GM23248 (cell line): ENCODE measurements around the gene ADAM10. TPM values are rescaled to one million over a fixed set of nuclear protein-coding genes. Genes with fewer than 3 reads are reported as not detected.

Experiments used
- DNase-seq: peaks from one replicate; pipeline ENCODE4 v3.0.0-alpha.2; 2015
- H2AFZ ChIP-seq: fragments of 200-600 bp; sonication (generic); 2 replicates; pipeline ENCODE4 v1.6.1; 2016; ENCODE audit warnings: antibody characterized with exemption
- H3F3A ChIP-seq: fragments of 200-600 bp; sonication (generic); 2 replicates; pipeline ENCODE4 v1.6.1; 2016; ENCODE audit warnings: mild to moderate bottlenecking, antibody characterized with exemption, mixed run types; ENCODE audit not compliant: insufficient read depth
- H3K27ac ChIP-seq: fragments of 200-600 bp; sonication (generic); 2 replicates; pipeline ENCODE4 v1.5.1; 2016; ENCODE audit warnings: mild to moderate bottlenecking
- H3K27me3 ChIP-seq: fragments of 200-600 bp; sonication (generic); replicated peaks from 2 replicates; pipeline ENCODE4 v1.6.1; 2016; ENCODE audit warnings: mild to moderate bottlenecking; ENCODE audit not compliant: insufficient read depth
- H3K36me3 ChIP-seq: fragments of 200-600 bp; sonication (generic); 2 replicates; pipeline ENCODE4 v1.6.1; 2016; ENCODE audit warnings: low read depth, mild to moderate bottlenecking
- H3K4me1 ChIP-seq: fragments of 200-600 bp; sonication (generic); 2 replicates; pipeline ENCODE4 v1.6.1; 2016; ENCODE audit warnings: mild to moderate bottlenecking; ENCODE audit not compliant: insufficient read depth
- H3K4me2 ChIP-seq: fragments of 200-600 bp; sonication (generic); one replicate; pipeline ENCODE4 v1.6.1; 2016; ENCODE audit warnings: mild to moderate bottlenecking; ENCODE audit not compliant: unreplicated experiment
- H3K4me3 ChIP-seq: fragments of 200-600 bp; sonication (generic); 2 replicates; pipeline ENCODE4 v1.5.1; 2016; ENCODE audit warnings: mild to moderate bottlenecking
- H3K79me2 ChIP-seq: fragments of 200-600 bp; sonication (generic); 2 replicates; pipeline ENCODE4 v1.6.1; 2016; ENCODE audit warnings: mild to moderate bottlenecking; ENCODE audit not compliant: insufficient read depth
- H3K9ac ChIP-seq: fragments of 200-600 bp; sonication (generic); 2 replicates; pipeline ENCODE4 v1.6.1; 2016; ENCODE audit warnings: mild to moderate bottlenecking
- H3K9me2 ChIP-seq: fragments of 200-600 bp; sonication (generic); 2 replicates; pipeline ENCODE4 v1.6.1; 2016; ENCODE audit warnings: mixed run types, mild to moderate bottlenecking, moderate library complexity; ENCODE audit not compliant: insufficient read depth
- H3K9me3 ChIP-seq: fragments of 200-600 bp; sonication (generic); one replicate; pipeline ENCODE4 v1.6.1; 2017; ENCODE audit warnings: low read depth
- H4K20me1 ChIP-seq: fragments of 200-600 bp; sonication (generic); 2 replicates; pipeline ENCODE4 v1.6.0; 2016; ENCODE audit not compliant: insufficient read depth
- EZH2 ChIP-seq: fragments of 200-600 bp; sonication (generic); IDR thresholded peaks from 2 replicates; pipeline ENCODE4 v1.6.1; 2018; ENCODE audit warnings: antibody characterized with exemption, mild to moderate bottlenecking; ENCODE audit not compliant: insufficient read depth, poor library complexity, severe bottlenecking
- EZH2phosphoT487 ChIP-seq: fragments of 200-600 bp; sonication (generic); IDR thresholded peaks from 2 replicates; pipeline ENCODE4 v1.6.1; 2018; ENCODE audit warnings: antibody characterized with exemption, moderate library complexity, mild to moderate bottlenecking, low read depth; ENCODE audit not compliant: insufficient read depth
- WGBS, 2 experiments: methylation state at CpG; one replicate each; pipeline ENCODE4 v1.1.6; 2015 to 2017; ENCODE audit warnings: low lambda C conversion rate in 2 of 2, low coverage in 1 of 2; ENCODE audit errors: missing lambda C conversion rate in 2 of 2; 5-methylcytosine and 5-hydroxymethylcytosine counted together
- in situ Hi-C: fragments of 300-500 bp; cut with MboI; formaldehyde crosslinking; loops from 2 replicates; pipeline ENCODE4 v1.15.0; 2020
- polyA plus RNA-seq: library from polyadenylated mRNA; unstranded; fragments of >200 nt; fragmentation: Nextera tagmentation; extraction: Ambion mirVana; gene quantifications from 2 replicates; pipeline ENCODE4 v1.2.1, GENCODE V29; 2016
- total RNA-seq: library from RNA; depleted of rRNA; stranded (reverse); fragments of >200 nt; shearing (Covaris generic); gene quantifications from 2 replicates; pipeline ENCODE4 v1.2.3, GENCODE V29; 2014

ADAM10 gene
- total and polyA plus RNA-seq, 2 experiments from 2014 or later: 171 to 190 TPM

DNA sequence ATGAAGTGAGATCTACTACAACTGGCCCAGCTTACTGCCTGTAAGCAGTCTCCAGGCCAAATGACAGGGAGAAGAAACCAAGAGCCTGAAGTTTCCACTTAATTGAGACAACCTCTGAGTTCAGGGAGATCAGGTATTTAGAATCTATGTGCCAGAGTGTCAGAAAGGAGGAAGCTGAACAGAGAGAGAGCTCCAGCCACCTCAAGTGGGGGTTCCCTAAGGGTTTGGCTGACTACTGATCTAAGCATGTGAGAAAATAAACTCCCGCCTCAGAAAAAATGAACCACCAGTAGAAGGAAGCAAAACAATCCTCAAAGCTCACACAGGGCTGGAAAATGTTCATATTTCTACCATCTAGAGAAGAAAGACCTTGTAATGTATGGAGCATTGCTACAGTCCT is 25.0 kb downstream of the ADAM10 start:
- no peaks in the 10 kb centered on the region for H3K9me2 ChIP-seq
- H3K4me2 ChIP-seq: no peak overlapping the region
- no peaks in the 10 kb centered on the region for H3K27me3 ChIP-seq
- TF ChIP-seq EZH2phosphoT487: no peak
- no peak for TF ChIP-seq EZH2
- H3K36me3 ChIP-seq: no peaks in the 10 kb centered on the region
- H2AFZ ChIP-seq: no peak overlapping the region
- 82 to 87% methylated on average over 1 of the region's 1 CpG for WGBS, 2 experiments
- no peaks in the 10 kb centered on the region for H3F3A ChIP-seq
- 0 out of 2 replicates have a peak, but pooled peaks cover 3% of the 10 kb centered on the region for H4K20me1 ChIP-seq
- H3K9ac ChIP-seq: no peak overlapping the region
- DNase-seq: peak; percentile 44
- peaks cover 27% of the 10 kb centered on the region for H3K4me1 ChIP-seq
- no peaks in the 10 kb centered on the region for H3K9me3 ChIP-seq
- no peak overlapping the region for H3K4me3 ChIP-seq
- in situ Hi-C loops: no loop called here
- H3K79me2 ChIP-seq: peaks cover 100% of the 10 kb centered on the region
- H3K27ac ChIP-seq: no peak overlapping the region

DNA sequence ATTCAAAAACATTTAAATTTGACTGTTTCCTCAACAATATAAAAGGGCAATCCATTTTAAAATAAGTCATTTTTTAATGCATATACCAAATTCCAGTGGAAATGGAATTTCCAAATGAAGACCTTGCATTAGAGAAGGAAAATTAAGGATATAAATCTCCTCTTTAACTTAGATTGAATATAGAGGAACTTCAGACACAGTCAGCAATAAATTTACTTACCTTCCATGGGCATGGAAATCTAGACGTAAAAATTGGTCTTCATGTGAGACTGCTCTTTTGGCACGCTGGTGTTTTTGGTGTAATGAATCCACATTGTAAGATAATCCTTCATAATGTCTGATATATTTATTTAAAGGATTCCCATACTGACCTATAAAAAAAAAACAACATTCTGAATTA is 32.1 kb downstream of the ADAM10 start:
- in situ Hi-C loops: no loop called here
- Histone ChIP-seq H2AFZ (no peak overlapping the region), H3K4me3 (no peak overlapping the region), H3F3A (no peaks in the 10 kb centered on the region), H3K9ac (no peak overlapping the region), H3K36me3 (peaks cover 8% of the 10 kb centered on the region; the same call in 1 of the 2 replicates), H3K9me2 (no peaks in the 10 kb centered on the region), H3K27me3 (no peaks in the 10 kb centered on the region), H3K79me2 (peaks cover 100% of the 10 kb centered on the region), H3K4me2 (no peak overlapping the region), H3K9me3 (no peaks in the 10 kb centered on the region), H3K4me1 (peaks cover 6% of the 10 kb centered on the region; the same call in 1 of the 2 replicates), H4K20me1 (no peaks in the 10 kb centered on the region), H3K27ac (no peak overlapping the region)
- TF ChIP-seq EZH2phosphoT487 (no peak), EZH2 (no peak)
- 70 to 82% methylated on average over 2 of the region's 2 CpGs for WGBS, 2 experiments
- DNase-seq: no peak

DNA sequence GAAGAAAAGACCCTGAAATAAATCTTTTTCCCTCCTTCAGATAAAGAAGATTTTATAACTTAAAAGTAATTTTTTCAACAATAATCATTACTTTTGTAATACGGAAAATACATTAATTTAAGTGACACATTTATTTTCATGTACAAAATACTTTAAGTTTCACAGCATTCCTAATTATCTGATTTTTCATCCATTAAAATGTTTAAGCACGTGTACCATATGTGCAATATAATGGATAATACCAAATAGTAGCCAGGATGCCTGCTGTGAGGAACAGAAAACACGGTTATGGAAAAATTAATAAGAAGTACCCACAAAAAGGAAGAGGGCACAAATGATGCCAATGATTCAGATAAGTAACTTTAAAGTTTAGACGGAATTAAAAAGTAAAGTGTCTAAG is 33.5 kb downstream of the ADAM10 start:
- TF ChIP-seq EZH2 (no peak), EZH2phosphoT487 (no peak)
- Histone ChIP-seq H3K79me2 (peaks cover 100% of the 10 kb centered on the region), H2AFZ (no peak overlapping the region), H3K27ac (no peak overlapping the region), H3K4me2 (no peak overlapping the region), H3F3A (no peaks in the 10 kb centered on the region), H3K9me2 (no peaks in the 10 kb centered on the region), H4K20me1 (no peaks in the 10 kb centered on the region), H3K4me1 (peaks cover 6% of the 10 kb centered on the region; the same call in 1 of the 2 replicates), H3K9me3 (no peaks in the 10 kb centered on the region), H3K4me3 (no peak overlapping the region), H3K9ac (no peak overlapping the region), H3K36me3 (peaks cover 8% of the 10 kb centered on the region; the same call in 1 of the 2 replicates), H3K27me3 (no peaks in the 10 kb centered on the region)
- 76 to 81% methylated on average over 4 of the region's 4 CpGs for WGBS, 2 experiments
- DNase-seq: no peak
- in situ Hi-C loops: no loop called here

DNA sequence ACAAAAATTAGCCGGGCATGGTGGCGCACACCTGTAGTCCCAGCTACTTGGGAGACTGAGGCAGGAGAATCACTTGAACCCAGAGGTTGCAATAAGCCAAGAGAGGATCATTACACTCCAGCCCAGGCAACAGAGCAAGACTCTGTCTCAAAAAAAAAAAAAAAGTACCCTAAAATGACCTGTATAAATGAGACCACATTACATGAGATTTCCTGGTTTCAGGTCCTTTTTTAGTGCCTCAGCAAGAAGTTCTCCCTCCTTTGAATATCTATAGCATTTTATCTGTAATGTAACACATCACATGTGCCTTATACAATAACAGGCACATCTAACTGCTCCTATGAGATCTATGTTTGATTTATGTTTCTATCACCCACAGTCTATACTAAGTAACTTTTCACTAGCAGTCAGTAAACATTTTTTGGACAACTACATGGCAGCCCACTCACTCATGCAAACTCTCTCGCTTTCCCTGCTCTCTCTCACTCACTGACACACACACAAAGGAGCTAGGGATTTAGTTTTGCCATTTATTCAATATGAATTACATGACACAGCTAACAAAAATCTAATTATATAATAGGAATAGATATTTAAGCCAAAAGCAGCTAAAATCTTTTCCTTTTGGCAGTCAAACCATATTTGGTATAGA is 34.1 kb downstream of the ADAM10 start:
- H2AFZ ChIP-seq: no peak overlapping the region
- peaks cover 8% of the 10 kb centered on the region; the same call in 1 of the 2 replicates for H3K36me3 ChIP-seq
- H3F3A ChIP-seq: no peaks in the 10 kb centered on the region
- in situ Hi-C loops: no loop called here
- H3K79me2 ChIP-seq: peaks cover 100% of the 10 kb centered on the region
- H3K9me3 ChIP-seq: no peaks in the 10 kb centered on the region
- DNase-seq: no peak
- no peak for TF ChIP-seq EZH2phosphoT487
- no peak for TF ChIP-seq EZH2
- WGBS, 2 experiments: 85 to 100% methylated on average over 3 of the region's 3 CpGs
- H4K20me1 ChIP-seq: no peaks in the 10 kb centered on the region
- H3K4me3 ChIP-seq: no peak overlapping the region
- no peak overlapping the region for H3K9ac ChIP-seq
- no peaks in the 10 kb centered on the region for H3K9me2 ChIP-seq
- H3K27me3 ChIP-seq: no peaks in the 10 kb centered on the region
- H3K27ac ChIP-seq: no peak overlapping the region
- H3K4me2 ChIP-seq: no peak overlapping the region
- peaks cover 6% of the 10 kb centered on the region for H3K4me1 ChIP-seq
